SK-N-SH (cell line): ENCODE results near the gene DGCR8.

Experiments used
- CTCF ChIP-seq: fragments of 200-600 bp; sonication (generic); IDR thresholded peaks from 2 replicates; pipeline ENCODE4 v1.6.1; 2017; ENCODE audit warnings: antibody characterized with exemption, mild to moderate bottlenecking, moderate library complexity
- EP300 ChIP-seq, 2 experiments: IDR thresholded peaks; 2 replicates each; pipeline versions ENCODE4 v1.4.0 to v1.6.1; 2012; ENCODE audit warnings: borderline replicate concordance in 1 of 2, low read depth in 1 of 2, low read length in 1 of 2
- EZH2phosphoT487 ChIP-seq: fragments of 200-600 bp; sonication (generic); IDR thresholded peaks from 2 replicates; pipeline ENCODE4 v1.6.1; 2017; ENCODE audit warnings: low read depth, mixed run types, mild to moderate bottlenecking, antibody characterized with exemption, moderate library complexity, borderline replicate concordance
- JUND ChIP-seq: IDR thresholded peaks from 2 replicates; pipeline ENCODE4 v1.4.0; 2012
- RAD21 ChIP-seq: IDR thresholded peaks from 2 replicates; pipeline ENCODE4 v1.6.1; 2012; ENCODE audit warnings: mild to moderate bottlenecking, low read length
- REST ChIP-seq: IDR thresholded peaks from 2 replicates; pipeline ENCODE4 v1.6.1; 2012; ENCODE audit warnings: mild to moderate bottlenecking, low read depth, low read length, moderate library complexity
- SIN3A ChIP-seq: IDR thresholded peaks from 2 replicates; pipeline ENCODE4 v1.6.1; 2012; ENCODE audit warnings: low read depth, mild to moderate bottlenecking, low read length, moderate library complexity, borderline replicate concordance

GRCh38 chr22:20054034-20054427, 26.0 kb upstream of the DGCR8 start:
- no peak for TF ChIP-seq RAD21
- TF ChIP-seq REST: no peak
- no peak for TF ChIP-seq CTCF
- TF ChIP-seq EZH2phosphoT487: no peak
- no peak for TF ChIP-seq SIN3A
- no peak for TF ChIP-seq EP300 (IDR thresholded peaks at IDR 0.05; ENCODE audit: borderline replicate concordance in 1 of 2, low read depth in 1 of 2, low read length in 1 of 2)
- TF ChIP-seq JUND: no peak
